ENCODE results near the gene PNMA8B. TPM values are rescaled to one million over a fixed set of nuclear protein-coding genes. Genes with fewer than 3 reads are reported as not detected.

The PNMA8B gene
- total RNA-seq (2021; ENCODE audit: unreplicated experiment) (0.10 TPM), Bru-seq, nascent RNA (percentile 19 among the genes with signal in this experiment), BruChase-seq, experiment 1, labeled RNA remaining after a 6-hour chase (percentile 18 among the genes with signal in this experiment), BruChase-seq, experiment 2, labeled RNA remaining after a 2-hour chase (percentile 10 among the genes with signal in this experiment)
- polyA plus RNA-seq (2012) = not detected in 2 replicates
- long read RNA-seq = 0 reads

- ChIA-PET RAD21 (ENCODE audit: low non-redundant PET in 1 of 2, low total read pairs in 2 of 2, uncharacterized antibody in 2 of 2, unreplicated experiment in 2 of 2) (no interaction called here), POLR2A (no interaction called here), CTCF (no interaction called here)
- H3K9me3 ChIP-seq (ENCODE audit: control insufficient read depth in 1 of 2, insufficient read depth in 1 of 2, low read depth in 1 of 2, low read length in 2 of 2) = no peaks in the 10 kb centered on the region
- H3K9me2 ChIP-seq (ENCODE audit: insufficient read depth) = no peaks in the 10 kb centered on the region
- no peak within 1 kb of the TSS for H3K4me2 ChIP-seq (ENCODE audit: low read length)
- H3K36me3 ChIP-seq (ENCODE audit: control insufficient read depth in 1 of 2, insufficient read depth in 2 of 2, low read length in 2 of 2) = no peaks in the 10 kb centered on the region
- TF ChIP-seq MAX (IDR thresholded peaks at IDR 0.05) (no peak), POLR2AphosphoS5 (IDR thresholded peaks at IDR 0.05; ENCODE audit: low read depth, low read length) (no peak), RAD21 (IDR thresholded peaks at IDR 0.05; ENCODE audit: low read depth) (no peak), SP1 (IDR thresholded peaks at IDR 0.05; ENCODE audit: low read depth) (no peak), EZH2phosphoT487 (IDR thresholded peaks at IDR 0.05; ENCODE audit: borderline replicate concordance) (no peak), FOSL1 (IDR thresholded peaks at IDR 0.05; ENCODE audit: low read depth) (no peak), SRF (IDR thresholded peaks at IDR 0.05; ENCODE audit: low read depth) (no peak)
- TF ChIP-seq, protein P1, sequence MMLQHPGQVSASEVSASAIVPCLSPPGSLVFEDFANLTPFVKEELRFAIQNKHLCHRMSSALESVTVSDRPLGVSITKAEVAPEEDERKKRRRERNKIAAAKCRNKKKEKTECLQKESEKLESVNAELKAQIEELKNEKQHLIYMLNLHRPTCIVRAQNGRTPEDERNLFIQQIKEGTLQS (IDR thresholded peaks at IDR 0.05) = no peak
- ATAC-seq (no peak), DNase-seq (ENCODE audit: low read depth, low spot score) (no peak)
- no peak within 1 kb of the TSS for H3K4me3 ChIP-seq (replicated peaks in 1 of 2; ENCODE audit: low read depth in 1 of 2, low read length in 2 of 2)
- H3K9ac ChIP-seq (ENCODE audit: low read length) = no peak within 1 kb of the TSS
- no peaks in the 10 kb centered on the region for H3K79me2 ChIP-seq (ENCODE audit: insufficient read depth, low read length)
- no peaks in the 10 kb centered on the region for H4K20me1 ChIP-seq (ENCODE audit: insufficient read depth)
- H3K27ac ChIP-seq (ENCODE audit: low read depth, low read length) = no peak within 1 kb of the TSS
- H2AFZ ChIP-seq (ENCODE audit: low read depth, low read length, poor library complexity, severe bottlenecking) = no peak within 1 kb of the TSS
- intact Hi-C loops (cut with micrococcal nuclease) = no loop called here
- BruUV-seq (replicated peaks) = no TSS peak
- H3K4me1 ChIP-seq (ENCODE audit: control insufficient read depth in 1 of 2, insufficient read depth in 2 of 2, low read length in 2 of 2) = peaks cover 0 to 3% of the 10 kb centered on the region in 2 experiments; a peak in 3 of 4 replicates
- no peaks in the 10 kb centered on the region for H3K27me3 ChIP-seq (ENCODE audit: insufficient read depth, low read length)
Measured at GRCh38 chr19:46495786-46496099, at the start of gene PNMA8B. TSS of gene PNMA8B (minus strand) at chr19:46495867. CDS start at chr19:46495465, 402 bp downstream.

GRCh38 chr19:46544651-46545050 lies 49.0 kb upstream of the PNMA8B start:
- Histone ChIP-seq H3K9me3 (ENCODE audit: control insufficient read depth in 1 of 2, insufficient read depth in 1 of 2, low read depth in 1 of 2, low read length in 2 of 2) (no peaks in the 10 kb centered on the region), H3K4me3 (replicated peaks in 1 of 2; ENCODE audit: low read depth in 1 of 2, low read length in 2 of 2) (no peak overlapping the region), H3K4me2 (ENCODE audit: low read length) (no peak overlapping the region), H3K9ac (ENCODE audit: low read length) (no peak overlapping the region), H4K20me1 (ENCODE audit: insufficient read depth) (no peaks in the 10 kb centered on the region), H3K27ac (ENCODE audit: low read depth, low read length) (no peak overlapping the region), H3K36me3 (ENCODE audit: control insufficient read depth in 1 of 2, insufficient read depth in 2 of 2, low read length in 2 of 2) (no peaks in the 10 kb centered on the region), H3K9me2 (ENCODE audit: insufficient read depth) (no peaks in the 10 kb centered on the region), H2AFZ (ENCODE audit: low read depth, low read length, poor library complexity, severe bottlenecking) (no peak overlapping the region), H3K27me3 (ENCODE audit: insufficient read depth, low read length) (no peaks in the 10 kb centered on the region), H3K79me2 (ENCODE audit: insufficient read depth, low read length) (no peaks in the 10 kb centered on the region), H3K4me1 (ENCODE audit: control insufficient read depth in 1 of 2, insufficient read depth in 2 of 2, low read length in 2 of 2) (peaks cover 4 to 6% of the 10 kb centered on the region in 2 experiments; a peak in 3 of 4 replicates)
- ChIA-PET RAD21 (ENCODE audit: low non-redundant PET in 1 of 2, low total read pairs in 2 of 2, uncharacterized antibody in 2 of 2, unreplicated experiment in 2 of 2) (no interaction called here), CTCF (interaction anchor here (1.4 to 7.6 kb wide), 2 partner anchors 15 to 16 kb away, joined by 4 to 83 read pairs; no protein-coding TSS in a partner anchor), POLR2A (no interaction called here)
- ATAC-seq (no peak), DNase-seq (ENCODE audit: low read depth, low spot score) (no peak)
- BruUV-seq (replicated peaks) = no TSS peak
- intact Hi-C loops (cut with micrococcal nuclease) = no loop called here
- TF ChIP-seq ZFX (IDR thresholded peaks at IDR 0.05) = 0 out of 2 replicates have a peak, but pooled peaks have one; percentile 11
- no peak for TF ChIP-seq SP1 (IDR thresholded peaks at IDR 0.05; ENCODE audit: low read depth)
